H9 (cell line): ENCODE results near the gene ANKRD42. TPM values are rescaled to one million over a fixed set of nuclear protein-coding genes. Genes with fewer than 3 reads are reported as not detected.

Source experiments
- DNase-seq: peaks from one replicate; pipeline ENCODE4 v3.0.0-alpha.2; 2017
- H2AFZ ChIP-seq: one replicate; pipeline ENCODE4 v1.6.1; 2013; ENCODE audit warnings: mild to moderate bottlenecking, low read length, control low read depth, moderate library complexity
- H2AK5ac ChIP-seq: 2 replicates; pipeline ENCODE4 v1.6.1; 2013; ENCODE audit warnings: low read length, control low read depth, mixed read lengths; ENCODE audit not compliant: insufficient read length
- H2BK120ac ChIP-seq: one replicate; pipeline ENCODE4 v1.6.1; 2013; ENCODE audit warnings: low read depth, mild to moderate bottlenecking, low read length, control low read depth, inconsistent platforms; ENCODE audit not compliant: poor library complexity, severe bottlenecking
- H2BK12ac ChIP-seq: 2 replicates; pipeline ENCODE4 v1.6.1; 2013; ENCODE audit warnings: low read length, control low read depth, mixed read lengths, low read depth; ENCODE audit not compliant: insufficient read length
- H2BK15ac ChIP-seq: 2 replicates; pipeline ENCODE4 v1.6.1; 2013; ENCODE audit warnings: low read depth, low read length, control low read depth
- H2BK20ac ChIP-seq: one replicate; pipeline ENCODE4 v1.6.1; 2013; ENCODE audit warnings: low read depth, mild to moderate bottlenecking, low read length, control low read depth, inconsistent platforms; ENCODE audit not compliant: poor library complexity, severe bottlenecking
- H2BK5ac ChIP-seq: 2 replicates; pipeline ENCODE4 v1.6.1; 2013; ENCODE audit warnings: low read length, control low read depth, mixed read lengths; ENCODE audit not compliant: insufficient read length
- H3K14ac ChIP-seq: 2 replicates; pipeline ENCODE4 v1.6.1; 2013; ENCODE audit warnings: low read length, control low read depth; ENCODE audit not compliant: insufficient read depth
- H3K18ac ChIP-seq: 2 replicates; pipeline ENCODE4 v1.6.1; 2013; ENCODE audit warnings: low read depth, mild to moderate bottlenecking, mixed read lengths, low read length, control low read depth; ENCODE audit not compliant: insufficient read length
- H3K23ac ChIP-seq: 2 replicates; pipeline ENCODE4 v1.6.1; 2013; ENCODE audit warnings: low read length, control low read depth, mixed read lengths, low read depth; ENCODE audit not compliant: insufficient read length
- H3K23me2 ChIP-seq: 2 replicates; pipeline ENCODE4 v1.6.1; 2013; ENCODE audit warnings: low read depth, mild to moderate bottlenecking, mixed read lengths, low read length, control low read depth; ENCODE audit not compliant: insufficient read length, poor library complexity, severe bottlenecking
- H3K27ac ChIP-seq: 2 replicates; pipeline ENCODE4 v1.5.1; 2013; ENCODE audit warnings: low read length, control low read depth, mixed read lengths, low read depth; ENCODE audit not compliant: insufficient read length
- H3K27me3 ChIP-seq: 2 replicates; pipeline ENCODE4 v1.6.1; 2013; ENCODE audit warnings: low read length, control low read depth, inconsistent platforms; ENCODE audit not compliant: insufficient read depth
- H3K4ac ChIP-seq: 2 replicates; pipeline ENCODE4 v1.6.1; 2013; ENCODE audit warnings: low read depth, mild to moderate bottlenecking, control low read depth, inconsistent platforms, low read length, moderate library complexity
- H3K4me1 ChIP-seq: 2 replicates; pipeline ENCODE4 v1.6.1; 2013; ENCODE audit warnings: low read length, control low read depth, inconsistent platforms; ENCODE audit not compliant: insufficient read depth
- H3K4me2 ChIP-seq: 2 replicates; pipeline ENCODE4 v1.6.1; 2013; ENCODE audit warnings: low read length, control low read depth, mixed read lengths; ENCODE audit not compliant: insufficient read length, insufficient read depth
- H3K56ac ChIP-seq: 2 replicates; pipeline ENCODE4 v1.6.1; 2013; ENCODE audit warnings: low read depth, mild to moderate bottlenecking, mixed read lengths, low read length, control low read depth; ENCODE audit not compliant: insufficient read length
- H3K79me1 ChIP-seq: 2 replicates; pipeline ENCODE4 v1.6.1; 2013; ENCODE audit warnings: low read depth, mild to moderate bottlenecking, moderate library complexity, low read length, control low read depth, inconsistent platforms; ENCODE audit not compliant: insufficient read depth, poor library complexity, severe bottlenecking
- H3K79me2 ChIP-seq: 2 replicates; pipeline ENCODE4 v1.6.1; 2013; ENCODE audit warnings: low read length, control low read depth, inconsistent platforms; ENCODE audit not compliant: insufficient read depth
- H3K9ac ChIP-seq: 2 replicates; pipeline ENCODE4 v1.6.1; 2013; ENCODE audit warnings: low read length, control low read depth, mixed read lengths; ENCODE audit not compliant: insufficient read length; ENCODE audit errors: extremely low read depth
- H3K9me3 ChIP-seq: one replicate; pipeline ENCODE4 v1.6.1; 2013; ENCODE audit warnings: low read depth, low read length, inconsistent platforms; ENCODE audit not compliant: control insufficient read depth
- H3T11ph ChIP-seq: one replicate; pipeline ENCODE4 v1.6.1; 2013; ENCODE audit warnings: mild to moderate bottlenecking, low read length, control low read depth, inconsistent platforms
- H4K20me1 ChIP-seq: one replicate; pipeline ENCODE4 v1.6.1; 2013; ENCODE audit not compliant: control insufficient read depth, insufficient read length, insufficient read depth
- H4K5ac ChIP-seq: 2 replicates; pipeline ENCODE4 v1.6.1; 2013; ENCODE audit warnings: low read depth, mild to moderate bottlenecking, mixed read lengths, low read length, control low read depth; ENCODE audit not compliant: insufficient read length
- H4K8ac ChIP-seq: replicated peaks from 2 replicates; pipeline ENCODE4 v1.6.1; 2013; ENCODE audit warnings: low read length, control low read depth, mixed read lengths, low read depth; ENCODE audit not compliant: insufficient read length
- H4K91ac ChIP-seq: 2 replicates; pipeline ENCODE4 v1.6.1; 2013; ENCODE audit warnings: low read depth, mild to moderate bottlenecking, moderate library complexity, mixed read lengths, low read length, control low read depth; ENCODE audit not compliant: insufficient read length
- H3K27ac Mint-ChIP-seq, 3 experiments: 2 replicates in 2 of 3; 3 replicates in 1 of 3; pipeline ENCODE4 v1.8.0; 2020 to 2021; ENCODE audit warnings: mixed read lengths in 3 of 3, mild to moderate bottlenecking in 1 of 3, moderate library complexity in 1 of 3
- H3K27me3 Mint-ChIP-seq: 2 replicates; pipeline ENCODE4 v1.8.0; 2021; ENCODE audit warnings: low read depth, mild to moderate bottlenecking, moderate library complexity, mixed read lengths
- H3K36me3 Mint-ChIP-seq, 3 experiments: 2 replicates in 2 of 3; 3 replicates in 1 of 3; pipeline ENCODE4 v1.8.0; 2020 to 2021; ENCODE audit warnings: low read depth in 3 of 3, mixed read lengths in 3 of 3; ENCODE audit not compliant: insufficient read depth in 1 of 3
- H3K4me1 Mint-ChIP-seq, 2 experiments: 2 replicates each; pipeline ENCODE4 v1.8.0; 2020; ENCODE audit warnings: mixed read lengths in 2 of 2
- H3K4me3 Mint-ChIP-seq, 2 experiments: 2 replicates in 1 of 2; 3 replicates in 1 of 2; pipeline ENCODE4 v1.8.0; 2020 to 2021; ENCODE audit warnings: mild to moderate bottlenecking in 2 of 2, mixed read lengths in 2 of 2, moderate library complexity in 1 of 2
- H3K9me3 Mint-ChIP-seq, 2 experiments: 2 replicates in 1 of 2; 3 replicates in 1 of 2; pipeline ENCODE4 v1.8.0; 2020; ENCODE audit warnings: mild to moderate bottlenecking in 2 of 2, mixed read lengths in 2 of 2, moderate library complexity in 1 of 2
- WGBS: extraction: QIAGEN DNeasy Blood & Tissue Kit; methylation state at CpG from one replicate; pipeline ENCODE4 v1.1.7; 2013; ENCODE audit warnings: missing lambda C conversion rate, low lambda C conversion rate, mixed read lengths; ENCODE audit not compliant: insufficient read length; ENCODE audit errors: extremely low coverage; 5-methylcytosine and 5-hydroxymethylcytosine counted together
- total RNA-seq: library from RNA; stranded (reverse); gene quantifications from 2 replicates; pipeline ENCODE4 v1.2.1, GENCODE V29; 2021
- TF ChIP-seq, protein P1 (sequence below): fragments of 200-600 bp; sonication (generic); conservative IDR thresholded peaks from 3 replicates; pipeline ENCODE4 v1.8.0; 2021; ENCODE audit warnings: antibody characterized with exemption, mild to moderate bottlenecking

Gene ANKRD42
- total RNA-seq, 1 experiment from 2014 or later: 4.9 TPM

DNA sequence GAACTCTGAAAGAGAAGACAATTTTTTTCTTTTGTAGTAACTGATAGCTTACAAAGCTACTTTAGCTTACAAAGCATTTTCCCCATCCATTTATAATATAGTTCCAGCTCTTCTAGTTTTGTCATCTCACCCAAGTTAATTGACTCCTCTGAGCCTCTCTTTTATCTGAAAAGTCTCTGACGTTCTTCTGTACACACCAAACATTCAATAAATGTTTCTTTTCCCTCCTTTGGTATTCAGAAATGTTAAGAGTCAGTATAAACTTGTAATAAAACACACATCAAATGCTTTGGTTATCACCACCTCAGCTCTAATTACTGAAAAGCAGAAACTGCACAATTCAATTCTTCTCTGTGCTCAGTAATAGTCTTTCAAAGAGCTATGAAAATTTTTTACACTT is 86.7 kb downstream of the ANKRD42 start:
- Histone ChIP-seq H3K27ac (no peak overlapping the region), H3T11ph (no peak overlapping the region), H2BK15ac (no peak overlapping the region), H2BK120ac (no peak overlapping the region), H4K91ac (no peak overlapping the region), H3K18ac (no peak overlapping the region), H2BK5ac (no peak overlapping the region), H3K4ac (no peak overlapping the region), H3K79me1 (no peaks in the 10 kb centered on the region), H3K4me1 (no peaks in the 10 kb centered on the region), H4K8ac (no peak overlapping the region), H2BK20ac (no peak overlapping the region), H3K9me3 (no peaks in the 10 kb centered on the region), H3K56ac (no peak overlapping the region), H2AK5ac (no peak overlapping the region), H3K23me2 (peaks cover 5% of the 10 kb centered on the region), H3K79me2 (peaks cover 4% of the 10 kb centered on the region; the same call in 1 of the 2 replicates), H3K23ac (no peak overlapping the region), H3K4me2 (no peak overlapping the region), H3K9ac (no peak overlapping the region), H4K20me1 (no peaks in the 10 kb centered on the region), H2BK12ac (no peak overlapping the region), H3K14ac (no peak overlapping the region), H2AFZ (no peak overlapping the region), H3K27me3 (no peaks in the 10 kb centered on the region), H4K5ac (no peak overlapping the region)
- WGBS: no CpG with 5 or more reads among the region's 1 CpG
- Mint-ChIP-seq H3K27ac (no peak overlapping the region), H3K27me3 (no peaks in the 10 kb centered on the region), H3K36me3 (peaks cover 6 to 31% (median 26%) of the 10 kb centered on the region in 3 experiments; a peak in 6 of 7 replicates), H3K4me1 (peaks cover 10 to 17% of the 10 kb centered on the region in 2 experiments), H3K9me3 (no peaks in the 10 kb centered on the region; a peak in 1 of 5 replicates), H3K4me3 (no peak overlapping the region)
- TF ChIP-seq, protein P1, sequence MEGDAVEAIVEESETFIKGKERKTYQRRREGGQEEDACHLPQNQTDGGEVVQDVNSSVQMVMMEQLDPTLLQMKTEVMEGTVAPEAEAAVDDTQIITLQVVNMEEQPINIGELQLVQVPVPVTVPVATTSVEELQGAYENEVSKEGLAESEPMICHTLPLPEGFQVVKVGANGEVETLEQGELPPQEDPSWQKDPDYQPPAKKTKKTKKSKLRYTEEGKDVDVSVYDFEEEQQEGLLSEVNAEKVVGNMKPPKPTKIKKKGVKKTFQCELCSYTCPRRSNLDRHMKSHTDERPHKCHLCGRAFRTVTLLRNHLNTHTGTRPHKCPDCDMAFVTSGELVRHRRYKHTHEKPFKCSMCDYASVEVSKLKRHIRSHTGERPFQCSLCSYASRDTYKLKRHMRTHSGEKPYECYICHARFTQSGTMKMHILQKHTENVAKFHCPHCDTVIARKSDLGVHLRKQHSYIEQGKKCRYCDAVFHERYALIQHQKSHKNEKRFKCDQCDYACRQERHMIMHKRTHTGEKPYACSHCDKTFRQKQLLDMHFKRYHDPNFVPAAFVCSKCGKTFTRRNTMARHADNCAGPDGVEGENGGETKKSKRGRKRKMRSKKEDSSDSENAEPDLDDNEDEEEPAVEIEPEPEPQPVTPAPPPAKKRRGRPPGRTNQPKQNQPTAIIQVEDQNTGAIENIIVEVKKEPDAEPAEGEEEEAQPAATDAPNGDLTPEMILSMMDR: no peak
- no peak for DNase-seq
